Colon (tissue), 2 donors: ENCODE results near the gene ERGIC1.

Experiments used
- FAIRE-seq: peaks from 2 replicates; lab custom pipeline; 2012; peaks lifted over from hg19 to GRCh38; lab: Jason Lieb, UNC
- donor health status: control.
- donor health status: control.

ERGIC1 gene

GRCh38 chr5:172901788-172902496 lies 67.9 kb downstream of the ERGIC1 start:
- FAIRE-seq = no peak

DNA sequence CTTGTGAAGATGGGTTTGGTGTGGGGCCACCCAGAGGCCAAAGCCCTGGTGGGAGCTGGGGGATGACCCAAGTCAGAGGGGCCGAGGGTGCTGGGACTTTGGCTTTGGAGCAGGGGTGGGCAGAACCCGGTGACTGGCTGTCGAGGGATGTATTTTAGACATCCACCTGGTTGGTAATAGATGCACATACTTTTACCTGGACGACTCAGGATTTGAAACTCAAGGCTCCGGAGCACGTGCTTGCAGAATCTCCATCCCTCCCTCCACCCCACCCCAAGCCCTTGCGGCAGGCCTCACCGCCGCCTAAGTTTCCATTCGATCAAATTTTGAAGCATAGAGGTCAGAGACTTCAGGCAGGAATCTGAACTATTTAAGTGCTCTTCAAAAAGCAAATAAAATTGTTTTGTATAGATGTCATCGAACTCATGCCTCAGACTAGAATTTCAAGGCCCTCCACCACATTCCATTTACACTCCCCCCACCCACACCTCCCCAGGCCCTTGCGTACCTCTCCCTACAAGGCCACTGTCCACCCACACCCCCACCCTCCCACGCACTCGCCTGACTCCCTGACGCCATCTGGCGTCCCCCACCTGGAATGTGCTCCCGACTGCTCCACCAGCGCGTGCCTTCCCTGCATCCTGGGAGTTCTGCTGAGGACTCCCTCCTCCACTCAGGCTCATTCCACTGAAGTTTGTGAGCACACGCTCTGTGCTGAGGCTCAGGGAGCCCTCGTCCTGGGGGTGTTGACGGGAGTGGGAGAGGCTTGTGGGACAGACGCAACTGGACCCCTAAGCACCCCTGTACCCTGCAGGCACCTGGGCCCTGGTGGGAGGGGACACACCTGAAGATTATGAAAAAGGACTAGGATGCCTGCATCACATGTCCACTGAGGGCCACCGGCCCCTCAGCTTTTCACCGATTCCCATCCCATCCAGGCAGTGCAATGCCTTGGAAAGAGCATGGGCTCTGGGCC lies 68.7 kb downstream of the ERGIC1 start:
- FAIRE-seq = no peak

GRCh38 chr5:172903790-172904189 lies 69.7 kb downstream of the ERGIC1 start:
- FAIRE-seq = no peak

- no peak for FAIRE-seq
These were observed 70.2 kb downstream of the ERGIC1 start for GRCh38 chr5:172904312-172904642.

GRCh38 chr5:172904643-172905345 lies 70.7 kb downstream of the ERGIC1 start:
- no peak for FAIRE-seq

- no peak for FAIRE-seq
These were observed 71.5 kb downstream of the ERGIC1 start for GRCh38 chr5:172905346-172906140.

GRCh38 chr5:172906436-172906835 lies 72.4 kb downstream of the ERGIC1 start:
- FAIRE-seq = no peak

DNA sequence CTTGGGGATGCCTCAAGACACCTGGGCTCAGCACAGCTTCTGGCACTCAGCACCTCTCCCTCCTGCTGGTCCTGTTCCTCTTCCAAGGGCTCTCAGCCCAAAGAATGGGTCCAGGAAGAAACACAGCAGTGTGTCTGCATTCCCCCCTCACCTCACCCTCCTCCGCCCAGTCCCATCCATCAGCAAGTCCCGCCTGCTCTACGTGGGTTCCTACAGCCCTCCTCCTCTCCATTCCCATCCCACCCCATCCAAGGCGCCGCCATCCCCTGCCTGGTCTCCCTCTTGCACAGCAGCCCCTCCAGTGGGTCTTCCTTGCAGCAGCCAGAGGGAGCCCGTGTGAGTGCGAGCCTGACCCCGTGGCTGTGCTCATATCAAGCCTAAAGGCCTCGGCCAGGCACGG lies 72.8 kb downstream of the ERGIC1 start:
- FAIRE-seq = no peak

DNA sequence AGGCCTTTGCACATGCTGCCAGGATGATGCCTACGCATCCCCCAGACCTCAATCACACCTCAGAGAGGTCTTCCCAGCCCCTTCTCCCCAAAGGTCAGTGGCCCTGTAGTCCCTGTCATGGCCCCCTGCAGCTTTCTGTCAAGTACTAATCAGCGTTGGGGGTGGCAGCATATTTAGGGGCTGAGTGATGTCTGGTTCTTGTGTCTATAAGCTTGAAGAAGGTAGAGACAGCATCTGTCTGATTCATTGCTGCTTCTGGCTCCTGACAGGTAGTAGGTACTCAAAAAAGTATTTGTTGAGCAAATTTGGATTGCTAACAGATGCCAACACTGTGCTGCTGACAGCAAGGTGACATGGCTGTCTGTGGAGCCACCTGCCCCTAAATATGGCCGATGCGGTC lies 73.6 kb downstream of the ERGIC1 start:
- FAIRE-seq = no peak

- FAIRE-seq = no peak
These were observed 74.6 kb downstream of the ERGIC1 start for GRCh38 chr5:172908662-172909061.

DNA sequence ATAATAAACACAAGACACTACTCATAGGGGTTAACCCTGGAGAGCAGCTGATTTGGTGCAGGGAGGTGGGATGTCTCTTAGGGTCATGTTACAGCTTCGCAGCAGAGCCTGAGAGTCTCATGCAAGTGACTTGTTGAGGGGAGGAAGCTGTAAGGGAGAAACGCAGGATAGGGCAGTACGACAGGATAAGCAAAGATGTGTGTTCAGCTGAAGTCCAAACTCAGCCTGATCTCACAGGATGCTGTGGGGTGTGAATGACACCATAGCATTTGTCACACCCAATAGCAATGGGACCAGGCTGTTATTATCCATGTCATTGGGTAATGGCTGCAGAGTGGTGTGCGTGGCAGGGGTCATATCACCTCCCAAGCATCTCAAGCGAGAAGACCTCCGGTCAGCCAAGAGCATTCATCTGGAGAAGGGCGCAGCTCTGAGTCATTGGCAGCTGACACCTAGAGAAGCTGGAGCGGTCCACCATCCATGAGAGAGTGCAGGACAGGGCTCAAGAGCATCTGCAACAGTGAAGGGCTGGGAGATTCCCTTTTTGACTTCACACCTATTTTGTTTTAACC lies 76.0 kb downstream of the ERGIC1 start:
- FAIRE-seq = no peak

DNA sequence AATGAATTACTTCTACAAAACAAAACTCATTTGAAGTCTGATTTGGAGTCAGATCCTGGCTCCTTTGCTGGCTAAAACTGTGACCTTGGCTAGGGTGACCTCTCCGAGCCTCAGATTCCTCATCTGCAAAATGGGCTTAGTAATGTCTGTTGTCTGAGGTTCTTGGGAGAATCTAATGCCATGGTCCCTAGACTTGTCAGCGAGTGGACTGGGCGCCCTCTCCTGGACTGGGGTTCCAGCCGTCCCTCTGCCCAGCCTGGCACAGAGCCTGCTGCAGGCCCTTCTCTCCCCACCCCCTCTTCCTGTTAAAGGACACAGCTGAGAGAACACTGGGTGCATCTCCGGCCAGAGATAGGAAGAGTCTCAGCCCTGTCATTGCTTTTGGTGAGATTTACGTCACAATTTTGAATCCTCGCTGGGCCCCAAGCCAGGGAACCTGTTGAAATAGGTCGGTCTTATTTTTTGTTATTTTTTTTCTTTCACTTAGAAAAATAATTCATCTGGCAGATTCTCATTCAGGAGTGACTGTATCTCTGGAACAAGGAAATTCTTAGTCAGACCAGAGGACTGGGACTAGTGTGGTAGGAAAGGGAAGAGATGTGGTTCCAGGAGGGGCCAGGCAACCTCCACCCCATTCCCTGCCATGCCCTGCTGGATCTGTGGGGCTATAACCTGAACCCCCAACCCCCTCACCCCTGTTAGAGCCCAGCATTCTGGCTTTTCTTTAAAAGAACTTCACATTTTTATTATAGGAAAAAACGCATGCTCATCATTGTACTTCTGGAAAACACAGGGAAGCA lies 77.0 kb downstream of the ERGIC1 start:
- no peak for FAIRE-seq

DNA sequence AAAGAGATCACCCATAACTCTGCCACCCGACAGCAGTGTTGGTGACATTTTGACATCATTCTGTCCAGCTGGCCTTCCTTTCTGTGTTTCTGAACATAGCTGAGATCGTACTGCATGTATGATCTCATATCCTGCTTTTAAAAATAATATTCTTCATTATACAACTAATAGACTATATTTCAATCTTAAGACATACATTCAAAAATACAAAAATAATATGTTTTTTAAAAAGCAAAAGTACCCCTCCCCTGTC lies 77.5 kb downstream of the ERGIC1 start:
- no peak for FAIRE-seq

DNA sequence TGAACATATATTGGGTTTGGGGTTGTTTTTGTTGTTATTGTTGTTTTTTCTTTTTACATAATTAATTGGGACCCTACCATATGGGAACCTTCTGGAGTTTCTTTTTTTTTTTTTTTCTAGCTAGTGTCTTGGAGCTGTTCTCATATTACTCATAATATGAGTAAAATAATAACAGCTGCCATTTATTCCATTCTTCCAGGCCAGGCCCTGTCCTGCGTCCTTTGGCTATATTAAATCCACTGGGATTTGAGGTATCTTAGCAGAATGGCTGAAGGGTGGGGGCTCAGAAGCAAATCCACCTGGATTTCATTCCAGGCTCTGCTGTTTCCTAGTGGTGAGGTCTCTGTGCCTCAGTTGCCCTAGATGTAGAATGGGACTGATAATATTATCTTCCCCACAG lies 77.9 kb downstream of the ERGIC1 start:
- no peak for FAIRE-seq

DNA sequence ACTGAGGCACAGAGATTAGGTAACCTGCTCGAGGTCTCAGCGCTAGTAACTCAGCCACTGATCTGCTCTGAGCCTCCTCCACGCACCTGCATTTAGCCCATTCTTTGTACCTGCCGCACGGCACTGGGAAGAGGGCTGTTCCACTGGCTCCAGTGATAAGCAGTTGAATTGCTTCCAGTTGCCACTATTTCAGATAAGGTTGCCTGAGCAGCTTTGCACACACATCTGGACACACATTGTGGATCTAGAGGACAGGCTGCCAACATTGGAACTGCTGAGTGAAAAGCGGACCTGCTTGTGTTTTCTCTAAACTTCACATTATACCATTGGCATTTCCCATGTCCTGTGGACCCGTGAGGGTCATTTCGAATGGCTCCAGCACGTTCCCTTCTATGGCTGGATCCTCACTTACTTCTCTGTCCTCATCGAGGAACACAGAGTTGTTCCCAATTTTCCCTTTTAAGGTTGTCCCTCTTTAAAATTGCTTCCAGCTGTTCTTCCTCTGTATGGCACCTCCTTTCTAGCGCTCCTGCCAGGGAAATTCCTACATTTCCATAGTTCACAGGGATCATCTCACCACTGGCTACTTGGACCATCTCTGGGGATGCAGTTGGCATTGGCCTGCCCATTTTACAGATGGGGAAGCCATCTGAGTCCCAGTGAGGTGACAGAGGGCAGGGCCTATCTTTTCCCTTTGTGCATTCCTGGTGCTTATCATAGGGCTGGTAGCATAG lies 79.2 kb downstream of the ERGIC1 start:
- no peak for FAIRE-seq

DNA sequence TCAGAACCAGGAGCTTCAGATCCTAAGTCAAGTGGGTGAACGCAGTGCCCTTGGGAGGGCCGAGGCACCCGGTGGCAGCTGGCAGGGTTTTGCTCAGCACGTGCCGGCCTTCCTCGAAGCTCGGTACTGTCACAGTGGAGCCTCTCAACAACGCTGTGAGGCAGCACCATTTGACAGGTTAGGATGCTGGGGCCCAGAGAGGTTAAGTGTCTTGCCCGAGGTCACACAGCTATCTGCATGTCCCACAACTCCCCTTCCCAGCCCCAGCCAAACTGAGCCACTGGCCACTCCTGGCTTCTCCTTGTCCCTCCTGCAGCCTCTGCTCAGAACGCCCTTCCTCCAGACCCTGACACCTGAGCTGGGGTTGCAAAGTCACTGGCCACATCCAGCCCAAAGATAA lies 81.5 kb downstream of the ERGIC1 start:
- no peak for FAIRE-seq

- no peak for FAIRE-seq
These were observed 84.6 kb downstream of the ERGIC1 start for GRCh38 chr5:172918421-172919371.

DNA sequence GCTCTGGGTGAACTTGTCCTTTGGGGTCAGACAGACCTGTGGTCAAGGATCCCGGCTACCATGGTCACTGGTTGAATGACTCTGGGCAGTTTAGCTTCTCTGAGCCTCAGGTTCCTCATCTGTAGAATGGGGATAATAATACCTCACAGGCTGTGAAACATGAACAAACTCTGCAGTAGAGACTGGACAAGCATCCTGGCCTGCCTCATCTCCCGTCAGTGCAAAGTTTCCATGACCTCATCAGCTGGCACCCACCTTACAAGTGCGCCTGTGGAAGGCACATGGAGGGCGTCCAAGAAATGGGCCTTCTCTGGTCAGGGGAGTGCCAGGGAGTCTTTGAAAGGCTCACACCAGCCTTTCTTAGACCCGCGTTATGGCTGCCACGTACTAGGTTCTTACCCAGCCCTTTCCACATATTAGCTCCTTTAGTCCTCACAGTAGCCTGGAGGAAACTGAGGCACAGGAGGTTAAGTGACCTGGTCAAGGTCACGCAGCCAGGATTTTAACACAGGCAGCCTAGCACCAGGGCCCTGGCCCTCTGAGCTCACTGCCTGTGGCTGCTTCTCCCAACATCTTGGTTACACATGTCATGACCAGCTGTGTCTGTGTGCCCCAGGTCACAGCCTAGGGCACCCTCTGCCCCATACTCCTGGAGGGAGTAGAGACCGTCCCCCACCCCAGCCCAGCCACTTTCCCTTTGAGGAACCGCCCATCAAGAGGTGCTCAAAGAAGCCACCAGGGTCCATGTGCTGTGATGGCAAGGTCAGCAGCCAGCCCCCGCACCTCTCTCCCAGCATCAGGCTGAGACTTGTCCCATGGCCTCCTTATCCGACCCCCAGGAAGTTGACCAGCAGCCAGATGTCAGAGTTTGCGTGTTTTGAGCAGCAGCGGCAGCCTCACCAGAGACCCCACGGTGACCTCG lies 85.7 kb downstream of the ERGIC1 start:
- no peak for FAIRE-seq
